SKM-1 treated with dmso at 0.1 percent for 144 hours (cell line): ENCODE measurements around the gene MIXL1.

ENCODE experiments used
- DNase-seq: peaks from one replicate; lab custom pipeline; 2025; ENCODE audit not compliant: unreplicated experiment; lab: John Stamatoyannopoulos, UW

MIXL1 gene

DNA sequence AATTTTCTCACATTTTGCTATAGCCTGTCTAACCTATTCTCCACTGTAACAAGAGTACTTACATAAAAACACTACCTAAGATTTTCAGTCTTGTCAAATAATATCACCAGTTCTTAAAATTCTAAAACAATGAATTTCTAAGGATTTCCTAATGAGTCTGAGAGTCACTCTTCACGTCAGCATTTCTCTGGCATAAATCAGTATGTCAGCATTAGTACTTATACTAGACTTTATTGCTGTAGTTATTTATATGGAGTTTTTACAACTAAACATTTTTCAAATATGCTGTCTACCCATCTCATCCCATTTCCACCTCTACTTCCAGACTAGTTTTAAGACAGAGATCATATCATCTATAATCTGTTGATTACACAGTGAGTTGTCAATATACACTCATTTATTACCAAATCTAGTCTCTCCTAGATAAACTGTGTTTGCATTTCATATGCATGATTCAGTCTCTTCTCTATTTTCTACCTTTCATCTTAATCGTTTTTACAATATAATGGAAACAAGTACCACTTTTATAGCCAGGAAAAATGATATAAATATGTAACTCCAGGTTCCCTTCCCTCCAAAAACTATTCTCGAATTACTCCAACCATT lies 52.7 kb downstream of the MIXL1 start:
- no peak for DNase-seq
